NCI-H2171 treated with DMSO at 0.1 percent for 48 hours (cell line): ENCODE results near the gene KREMEN2.
"Not testable (repeated sequence)": the region's sequence is repeated elsewhere in the genome, so short reads cannot be mapped to it uniquely, and the experiment has no call there.

ENCODE experiments used
- DNase-seq: peaks from one replicate; lab custom pipeline; 2025; lab: John Stamatoyannopoulos, UW

Gene KREMEN2

DNA sequence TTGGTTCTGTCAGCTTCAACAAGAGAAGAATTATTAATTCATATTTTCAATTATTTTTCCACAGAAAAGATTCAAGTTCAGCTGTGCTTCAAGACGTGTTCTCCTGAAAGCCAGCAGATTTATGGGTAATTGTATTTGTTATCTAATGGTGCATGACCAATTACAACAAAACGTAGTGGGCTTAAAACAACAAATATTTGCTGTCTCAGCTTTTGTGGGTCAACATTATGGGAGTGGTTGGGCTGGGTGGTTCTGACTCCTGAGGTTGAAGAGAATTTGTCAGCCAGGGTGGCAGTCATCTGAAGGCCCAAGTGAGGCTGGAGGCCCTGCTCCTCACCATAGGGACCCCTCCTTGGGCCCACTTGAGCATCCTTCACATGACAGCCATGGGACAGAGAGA is 24.1 kb upstream of the KREMEN2 start:
- DNase-seq: no peak

DNA sequence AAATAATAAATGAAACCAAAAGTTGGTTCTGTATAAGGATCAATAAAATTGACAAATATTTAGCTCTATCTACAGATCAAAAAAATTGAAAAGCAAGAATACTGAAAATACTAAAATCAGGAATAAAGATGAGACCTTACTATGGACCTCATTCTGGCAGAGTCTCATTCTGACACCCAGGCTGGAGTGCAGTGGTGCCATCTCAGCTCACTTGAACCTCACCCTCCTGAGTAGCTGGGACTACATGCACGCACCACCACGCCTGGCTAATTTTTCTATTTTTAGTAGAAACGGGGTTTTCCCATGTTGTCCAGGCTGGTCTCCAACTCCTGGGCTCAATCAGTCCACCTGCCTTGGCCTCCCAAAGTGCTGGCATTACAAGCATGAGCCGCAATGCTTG is 22.0 kb upstream of the KREMEN2 start:
- no peak for DNase-seq

DNA sequence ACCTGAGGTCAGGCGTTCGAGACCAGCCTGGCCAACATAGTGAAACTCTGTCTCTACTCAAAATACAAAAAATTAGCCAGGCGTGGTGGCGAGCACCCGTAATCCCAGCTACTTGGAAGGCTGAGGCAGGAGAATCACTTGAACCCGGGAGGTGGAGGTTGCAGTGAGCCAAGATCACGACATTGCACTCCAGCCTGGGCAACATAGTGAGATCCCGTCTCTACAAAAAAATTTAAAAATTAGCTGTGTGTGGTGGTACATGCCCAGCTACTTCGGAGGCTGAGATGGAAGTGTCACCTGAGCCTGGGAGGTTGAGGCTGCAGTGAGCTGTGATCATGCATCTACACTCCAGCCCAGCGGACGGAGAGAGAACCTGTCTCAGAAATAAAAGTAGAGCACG is 20.4 kb upstream of the KREMEN2 start:
- not testable (repeated sequence) for DNase-seq

DNA sequence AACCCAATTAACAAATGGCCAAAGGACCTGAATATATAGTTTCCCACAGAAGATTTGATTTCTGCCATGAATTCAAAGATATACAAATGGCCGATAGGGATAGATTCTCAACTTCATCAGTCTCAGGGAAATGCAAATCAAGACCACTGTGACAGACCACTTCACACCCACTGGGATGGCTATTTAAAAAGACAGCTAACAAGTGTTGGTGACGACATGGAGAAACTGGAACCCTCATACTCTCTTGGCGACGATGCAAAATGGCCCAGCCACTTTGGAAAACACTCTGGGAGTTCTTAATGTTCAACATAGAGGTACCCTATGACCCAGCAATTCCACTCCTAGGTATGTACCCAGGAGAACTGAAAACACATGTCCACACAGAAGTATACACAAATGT is 17.4 kb upstream of the KREMEN2 start:
- DNase-seq: no peak

DNA sequence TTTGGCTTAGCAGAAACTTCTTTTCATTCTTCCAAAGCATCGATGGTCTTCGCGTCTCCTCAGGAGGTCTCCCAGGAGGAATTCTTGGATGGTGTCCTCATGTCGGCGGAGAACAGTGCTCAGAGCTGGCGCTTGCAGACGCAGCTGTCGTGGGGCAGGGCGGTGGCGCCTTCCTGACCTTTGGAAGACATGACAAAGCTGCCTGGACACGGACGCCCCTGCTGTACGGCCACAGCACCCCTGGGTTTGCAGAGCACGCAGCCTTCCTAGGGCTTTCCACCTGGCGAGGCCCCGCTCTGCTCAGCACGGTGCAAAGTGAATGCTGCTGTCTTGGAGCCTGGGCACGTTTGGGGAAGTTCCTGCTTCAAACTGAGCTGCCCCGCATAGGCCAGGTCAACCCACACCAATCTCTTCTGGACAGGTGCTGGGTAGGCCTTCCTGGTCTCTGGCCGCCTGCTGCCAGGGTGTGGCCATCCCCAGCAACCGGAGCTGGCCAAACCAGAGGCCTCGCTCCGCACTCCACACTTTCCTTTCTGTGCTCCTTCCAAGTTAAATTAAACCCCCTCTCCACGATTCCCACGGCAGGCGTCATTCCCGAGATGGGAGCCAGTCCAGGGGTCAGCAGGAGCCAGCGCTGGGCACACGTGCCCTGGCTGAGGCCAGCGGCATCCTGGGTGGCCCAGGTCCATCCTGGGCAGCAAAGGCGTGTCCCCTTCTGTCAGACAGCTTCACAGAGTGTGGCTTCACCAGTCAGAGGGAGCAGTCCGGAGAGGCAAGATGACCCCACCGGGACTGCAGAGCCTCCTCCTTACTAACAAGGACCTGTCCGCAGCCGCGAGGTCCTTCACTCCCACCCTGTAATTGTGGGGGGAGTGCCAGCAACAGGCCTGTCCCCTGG is 15.0 kb upstream of the KREMEN2 start:
- no peak for DNase-seq

DNA sequence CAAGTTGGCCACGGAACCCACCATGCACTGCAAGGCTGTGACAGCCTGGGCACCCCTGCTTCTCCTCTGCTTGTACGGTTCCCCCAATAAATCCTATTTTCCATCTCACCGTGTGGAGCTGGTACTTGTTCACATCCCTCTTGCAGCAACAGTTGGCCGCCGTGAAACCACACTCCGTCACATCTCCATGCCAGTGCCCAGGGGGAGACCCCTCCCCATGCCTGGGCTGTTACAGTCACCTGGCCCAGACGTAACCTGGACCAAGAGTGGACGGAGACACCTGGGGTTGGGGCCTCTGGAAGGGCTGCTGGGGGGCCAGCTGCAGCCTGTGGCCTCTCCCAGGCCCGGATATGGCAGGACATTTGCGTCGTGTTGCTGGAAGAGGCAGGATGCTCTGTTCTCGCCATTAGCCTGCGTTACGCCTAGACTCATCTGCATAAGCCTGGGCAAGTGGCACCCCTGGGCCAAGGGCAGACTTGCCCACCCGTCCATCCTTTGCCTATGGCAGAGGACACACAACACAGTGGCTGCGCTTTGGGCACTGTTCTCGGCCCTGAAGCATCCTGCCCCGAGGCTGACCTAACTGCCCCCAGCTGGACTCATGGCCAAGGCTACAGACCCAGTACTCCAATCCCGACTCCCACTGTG is 14.2 kb upstream of the KREMEN2 start:
- no peak for DNase-seq

DNA sequence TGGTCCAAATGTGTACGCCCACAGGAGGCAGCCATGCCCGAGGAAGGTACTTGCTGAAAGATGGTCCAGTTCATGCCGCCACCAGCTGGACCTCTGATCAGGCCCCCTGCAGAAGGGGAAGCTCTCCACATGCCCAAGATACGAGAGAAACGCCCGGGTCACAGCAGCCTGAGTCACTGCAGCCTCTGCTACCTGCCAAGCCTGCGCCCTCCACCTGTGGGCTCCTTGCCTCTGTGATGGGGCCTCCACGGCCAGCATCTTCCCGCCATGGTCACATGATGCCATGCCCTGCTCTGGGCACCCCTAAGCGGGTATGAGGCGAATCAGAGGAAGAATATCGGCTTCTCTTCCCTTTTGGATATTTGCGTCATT is 13.7 kb upstream of the KREMEN2 start:
- DNase-seq: no peak

DNA sequence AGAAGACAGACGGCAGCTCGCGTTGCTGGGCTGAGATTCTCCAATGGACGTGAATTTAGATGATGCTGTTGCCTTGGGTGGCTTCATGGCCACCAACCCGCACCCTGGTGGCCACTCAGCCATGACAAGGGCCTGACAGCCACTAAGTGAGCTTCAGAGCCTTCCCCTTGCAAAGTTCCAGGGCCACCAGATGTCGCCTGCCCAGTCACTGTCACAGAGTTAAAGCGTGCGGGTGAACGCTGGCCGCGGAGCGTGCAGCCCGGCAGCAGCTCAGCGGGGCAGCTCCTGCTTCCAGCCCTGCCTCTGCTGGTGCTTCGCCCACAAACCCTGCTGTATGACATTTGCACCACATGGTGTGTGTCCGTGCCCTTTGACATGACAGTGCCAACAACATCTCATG is 13.3 kb upstream of the KREMEN2 start:
- no peak for DNase-seq

DNA sequence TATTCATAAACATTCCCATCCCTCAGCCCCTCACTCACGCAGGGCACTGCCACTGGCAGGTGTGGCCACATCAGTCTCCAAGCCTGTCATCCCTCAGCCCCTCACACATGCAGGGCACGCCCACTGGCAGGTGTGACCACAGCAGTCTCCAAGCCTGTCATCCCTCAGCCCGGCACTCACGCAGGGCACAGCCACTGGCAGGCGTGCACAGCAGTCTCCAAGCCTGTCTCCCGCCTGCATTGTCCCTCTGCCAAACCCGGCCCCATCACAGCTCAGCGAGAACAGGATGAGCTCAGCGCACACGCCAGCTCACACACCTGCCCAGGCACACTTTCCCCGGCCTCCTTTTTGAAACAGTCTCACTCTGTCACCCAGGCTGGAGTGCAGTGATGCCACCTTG is 11.4 kb upstream of the KREMEN2 start:
- DNase-seq: peak; percentile 30

DNA sequence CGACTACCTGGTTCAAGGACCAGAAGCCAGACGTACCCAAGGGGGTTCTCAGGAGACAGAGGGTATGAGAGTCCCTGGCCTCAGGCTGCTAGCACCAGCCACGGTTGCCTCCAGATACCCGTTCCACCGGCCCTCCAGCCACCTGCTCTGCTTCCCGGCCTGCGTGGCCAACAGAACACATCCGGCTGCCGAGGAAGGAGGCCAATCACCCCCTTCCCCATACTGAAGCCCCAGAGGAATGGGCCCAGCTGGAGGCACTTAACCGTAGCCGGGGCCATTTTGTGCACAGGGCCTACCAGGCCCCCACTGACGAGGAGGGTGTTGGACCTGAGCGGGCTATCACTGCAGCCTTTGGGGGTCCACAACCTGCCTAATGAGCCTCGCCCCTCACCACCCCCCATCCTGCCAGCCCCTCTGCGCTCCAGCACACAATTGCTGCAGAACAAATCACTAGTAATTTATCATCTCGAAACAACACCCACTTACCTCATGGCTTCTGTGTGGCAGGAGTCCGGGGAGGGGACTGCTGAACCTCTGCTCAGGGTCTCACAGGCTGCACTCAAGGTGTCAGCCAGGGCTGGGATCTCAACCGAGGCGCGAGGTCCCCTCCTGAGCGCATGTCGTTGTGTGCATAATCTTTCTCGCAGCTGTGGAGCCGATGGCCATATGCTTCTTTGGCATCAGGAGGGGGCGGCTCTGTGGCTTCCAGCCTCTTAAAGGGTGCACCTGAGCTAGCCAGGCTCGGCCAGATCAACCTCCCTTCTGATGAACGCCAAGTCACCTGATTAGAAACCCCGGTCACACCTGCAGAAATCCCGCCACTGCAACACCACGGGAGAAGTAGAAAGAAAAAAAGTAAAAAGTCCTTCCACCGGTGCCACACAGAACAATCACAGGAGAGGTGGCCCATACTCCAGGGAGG is 10.1 kb upstream of the KREMEN2 start:
- DNase-seq: peak; percentile 80

DNA sequence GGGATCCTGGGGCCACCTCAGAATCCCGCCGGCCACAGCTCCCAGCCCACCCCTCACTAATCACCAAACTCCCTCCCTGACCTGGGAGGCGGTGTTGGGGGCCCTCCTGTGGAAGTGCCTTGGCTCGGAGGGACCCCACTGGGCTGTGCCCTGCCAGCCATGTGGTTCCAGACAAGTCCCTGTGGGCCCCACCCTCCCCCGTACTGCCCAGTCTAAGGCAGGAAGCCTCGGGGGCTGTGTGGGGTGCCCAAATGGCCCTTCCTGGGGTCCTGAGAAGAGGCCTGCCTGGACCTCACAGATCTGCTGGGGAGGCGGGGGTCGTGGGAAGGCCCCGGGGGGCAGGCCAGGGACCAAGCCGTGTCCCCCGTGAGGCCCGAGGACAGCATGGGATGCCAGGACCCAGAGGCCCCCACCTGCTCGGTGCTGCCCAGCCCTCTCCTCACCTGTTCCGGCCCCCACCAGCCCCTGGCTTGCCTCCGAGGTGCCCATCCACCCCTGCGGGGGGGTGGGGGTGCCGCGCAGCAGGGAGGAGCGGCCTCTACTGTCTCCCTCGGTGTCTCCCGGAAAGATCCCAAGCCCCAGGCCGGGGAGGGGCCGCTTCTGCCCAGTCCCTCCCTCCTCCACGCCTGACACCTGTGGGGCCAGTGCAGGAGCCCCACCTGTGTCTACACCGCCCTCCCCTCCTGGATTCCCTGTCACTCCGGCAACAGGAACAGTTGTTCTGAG is 9.3 kb upstream of the KREMEN2 start:
- peak; percentile 21 for DNase-seq

DNA sequence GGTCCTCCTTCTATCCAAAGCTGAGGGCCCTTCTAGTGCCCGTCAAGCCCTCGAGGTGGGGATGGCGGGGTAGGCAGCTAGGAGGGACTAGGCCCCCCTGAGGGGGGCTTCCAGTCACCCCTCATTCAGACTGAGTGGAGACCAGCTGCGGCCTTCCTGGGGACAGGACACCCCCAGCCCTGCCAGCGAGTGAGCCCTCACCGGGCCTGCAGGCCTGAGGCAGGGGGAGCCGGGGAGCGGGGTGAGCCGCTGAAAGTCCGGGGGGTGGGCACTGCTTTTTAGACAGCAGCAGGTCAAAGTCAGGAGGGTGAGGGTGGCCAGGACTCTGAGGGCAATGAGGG is 8.7 kb upstream of the KREMEN2 start:
- DNase-seq: no peak

DNA sequence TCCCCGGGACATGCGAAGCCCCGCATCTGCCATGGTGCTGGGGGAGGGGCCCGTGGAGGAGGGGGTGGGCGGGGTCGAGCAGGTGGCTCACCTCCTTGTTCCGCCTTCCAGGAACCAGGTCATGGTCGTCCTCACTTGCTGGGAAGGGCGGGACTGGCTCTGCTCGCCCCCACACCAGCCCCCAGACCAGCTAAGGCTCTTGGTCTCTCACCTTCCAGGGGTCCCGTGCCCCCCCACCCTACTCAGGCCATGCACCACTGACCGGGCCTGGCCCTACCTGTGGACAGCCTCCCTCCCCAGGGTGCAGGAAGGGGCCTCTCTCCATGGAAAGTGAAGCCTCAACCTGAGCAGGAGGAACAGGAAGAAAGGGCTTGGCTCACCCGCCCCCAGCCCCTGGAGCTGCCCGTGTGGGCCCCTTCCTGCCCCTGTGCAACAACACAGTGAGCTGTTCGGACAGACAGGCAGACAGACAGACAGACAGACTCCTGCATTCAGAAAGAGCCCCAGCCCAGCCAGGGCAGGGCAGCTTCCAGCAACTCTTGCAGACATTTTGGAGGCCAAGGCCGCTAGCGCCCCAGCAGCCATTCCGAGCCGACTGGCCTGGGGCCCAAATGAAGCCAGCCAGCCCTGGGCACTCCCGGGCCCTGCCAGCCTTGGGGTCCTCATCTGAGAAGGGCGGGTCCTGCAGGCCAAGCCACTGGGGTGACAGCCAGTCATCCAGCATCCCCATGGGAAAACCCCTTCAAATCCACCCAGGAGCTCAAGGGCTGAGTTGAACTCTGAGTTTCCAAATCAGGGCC is 8.1 kb upstream of the KREMEN2 start:
- no peak for DNase-seq

DNA sequence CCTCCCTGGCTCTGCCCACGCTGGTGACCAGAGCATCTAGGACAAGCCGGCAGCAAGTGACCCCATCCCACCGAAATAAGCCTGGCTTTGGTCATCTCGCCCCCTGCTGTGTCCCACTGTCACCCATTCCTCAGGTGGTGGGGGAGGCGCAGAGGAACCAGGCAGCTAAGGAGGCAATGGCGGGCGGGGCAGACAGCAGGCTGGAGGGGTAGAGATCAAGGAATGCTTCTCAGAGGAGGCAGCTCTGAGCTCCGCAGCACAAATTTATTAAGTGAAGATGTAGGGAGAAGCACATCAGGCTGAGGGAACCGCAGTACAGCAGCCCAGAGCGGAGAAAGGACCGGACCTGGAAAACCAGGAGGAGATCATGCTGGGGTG is 7.5 kb upstream of the KREMEN2 start:
- no peak for DNase-seq

DNA sequence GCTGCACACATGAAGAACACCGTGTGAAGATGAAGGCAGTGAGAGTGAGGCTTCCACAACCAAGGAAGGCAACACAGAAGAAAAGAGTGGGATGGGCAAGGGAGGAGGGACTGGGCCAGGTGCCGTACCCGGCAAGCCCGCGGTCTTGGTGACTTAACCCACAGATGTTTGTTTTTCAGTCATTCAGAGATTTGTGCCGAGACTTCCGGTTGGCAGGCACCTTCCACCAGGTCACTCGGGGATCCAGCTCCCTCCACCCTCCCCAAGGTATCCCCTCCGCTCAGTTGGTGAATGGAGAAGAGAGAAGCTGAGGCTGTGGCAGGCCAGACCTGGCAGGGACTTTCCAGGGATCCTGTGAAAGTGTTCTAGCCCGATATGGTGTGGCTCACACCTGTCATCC is 4.9 kb upstream of the KREMEN2 start:
- no peak for DNase-seq

DNA sequence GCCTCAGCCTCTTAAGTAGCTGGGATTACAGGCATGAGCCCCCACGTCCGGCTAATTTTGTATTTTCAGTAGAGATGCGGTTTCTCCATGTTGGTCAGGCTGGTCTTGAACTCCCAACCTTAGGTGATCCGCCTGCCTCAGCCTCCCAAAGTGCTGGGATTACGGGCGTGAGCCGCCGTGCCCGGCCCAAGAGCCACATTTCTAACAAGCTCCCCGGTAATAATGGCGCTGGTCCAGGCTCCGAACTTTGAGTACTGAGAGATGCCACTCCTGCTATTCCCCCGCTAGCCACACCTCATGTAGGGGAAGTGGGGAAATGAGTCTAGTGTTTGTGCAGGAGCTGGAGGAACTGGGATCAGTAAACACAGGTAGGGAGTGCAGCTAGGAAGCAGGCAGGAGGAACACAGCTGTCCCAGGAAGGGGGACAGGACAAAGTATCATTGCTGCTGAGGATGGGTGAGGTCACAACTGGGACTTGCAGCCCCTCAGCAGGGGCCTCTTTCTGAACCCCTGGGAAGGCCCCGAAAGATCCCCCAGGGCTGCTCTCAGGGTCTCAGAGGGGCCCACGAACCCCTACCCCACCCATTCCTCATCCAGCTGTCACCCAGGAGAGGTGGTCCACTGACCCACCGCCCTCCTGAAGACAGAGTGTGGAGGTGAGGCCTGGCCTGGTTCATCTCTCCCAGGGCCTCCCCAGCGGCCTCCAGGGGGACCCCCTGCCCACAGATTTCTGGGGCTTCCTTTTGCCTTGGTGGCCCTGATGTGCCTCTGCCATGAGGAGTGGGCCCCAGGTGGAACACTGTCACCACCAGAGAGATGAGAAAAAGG is 3.7 kb upstream of the KREMEN2 start:
- DNase-seq: no peak

DNA sequence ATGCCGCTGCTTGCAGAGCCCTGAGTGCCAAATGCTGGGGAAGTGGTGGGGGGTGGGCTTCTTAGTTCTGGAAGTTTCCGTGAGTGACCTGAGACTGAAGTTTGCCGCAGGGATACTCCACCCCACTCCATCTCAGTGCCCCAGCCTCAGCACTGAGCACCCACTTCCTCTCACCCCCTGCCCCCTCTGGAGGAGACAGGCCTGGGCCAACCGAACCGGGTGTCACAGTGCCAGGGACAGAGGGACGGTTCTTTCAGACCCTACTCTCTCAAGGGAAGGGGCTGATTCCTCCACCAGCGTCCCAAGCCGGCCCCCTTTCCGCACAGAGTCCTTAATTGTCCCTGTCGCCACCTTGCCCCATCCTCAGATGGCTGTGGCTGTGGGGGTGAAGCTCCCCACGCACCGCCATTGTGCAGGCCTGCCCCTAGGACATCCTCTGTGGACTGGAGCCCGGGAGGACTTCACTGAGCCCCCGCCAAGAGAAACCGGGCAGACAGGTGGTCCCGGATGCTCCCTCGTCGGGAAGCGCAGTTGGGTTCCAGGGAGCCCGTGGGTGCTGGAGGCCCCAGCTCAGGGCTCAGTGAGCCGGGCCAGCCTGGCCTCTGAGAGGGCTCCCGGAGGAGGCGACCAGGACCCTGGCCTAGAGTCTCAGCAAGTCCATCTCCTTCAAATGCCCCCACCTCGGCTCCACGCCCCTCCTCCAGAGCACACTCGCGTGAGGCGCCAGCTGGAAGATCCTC is 1.6 kb upstream of the KREMEN2 start:
- DNase-seq: no peak

DNA sequence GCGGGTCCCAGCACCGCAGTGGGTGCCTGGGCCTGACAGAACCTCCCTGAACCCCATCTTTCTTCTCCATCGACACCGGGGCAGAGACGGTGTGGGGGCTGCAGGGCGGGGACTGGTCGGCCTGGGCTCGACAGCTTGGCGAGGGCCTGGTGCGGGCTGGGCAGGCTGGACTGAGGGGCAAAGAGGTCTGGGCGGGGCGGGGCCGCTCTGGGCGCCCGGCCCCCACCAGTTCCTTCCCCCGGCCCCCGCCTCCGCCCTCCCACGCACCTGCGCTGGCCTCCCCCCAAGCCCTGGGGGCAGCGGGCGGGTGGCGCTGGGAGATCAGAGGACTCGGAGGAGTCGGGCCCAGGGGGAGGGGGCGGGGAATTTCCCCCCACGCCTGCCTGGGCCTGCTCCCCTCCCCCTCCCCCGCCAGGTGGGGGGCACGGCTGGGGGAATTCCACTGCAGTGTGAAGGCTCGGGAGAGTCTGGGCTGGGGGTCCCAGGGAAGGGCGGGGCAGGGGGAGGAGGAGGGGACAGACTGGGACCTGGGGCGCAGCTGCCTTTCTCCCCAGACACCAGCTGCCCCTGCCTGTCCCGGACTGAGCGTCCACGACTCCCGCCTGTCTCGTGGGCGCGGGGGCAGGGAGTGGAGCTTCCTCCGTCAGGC is 877 bp upstream of the KREMEN2 start:
- no peak for DNase-seq
